ENCODE measurements around the gene ADGRL2. TPM values are rescaled to one million over a fixed set of nuclear protein-coding genes. Genes with fewer than 3 reads are reported as not detected.

Gene ADGRL2
- polyA plus RNA-seq, 1 of the 3 experiments (the other 2 are of a cell fraction) = 40.3 TPM

GRCh38 chr1:81823082-81823481, 22.3 kb downstream of the ADGRL2 start:
- POLR2A ChIA-PET = no interaction called here
- Histone ChIP-seq H3K9me2 (no peaks in the 10 kb centered on the region), H3K79me2 (ENCODE audit: insufficient read depth) (peaks cover 94% of the 10 kb centered on the region), H3K36me3 (replicated peaks in 1 of 2; ENCODE audit: control insufficient read depth in 1 of 2, insufficient read depth in 2 of 2, low read length in 1 of 2) (peaks cover 0 to 10% of the 10 kb centered on the region in 2 experiments), H3K4me1 (ENCODE audit: control insufficient read depth in 1 of 2, insufficient read depth in 2 of 2, low read depth in 1 of 2, low read length in 1 of 2) (peaks cover 0 to 2% of the 10 kb centered on the region in 2 experiments; a peak in 2 of 4 replicates), H3K4me2 (no peak overlapping the region), H3K4me3 (ENCODE audit: low read depth in 2 of 2, low read length in 1 of 2) (no peak overlapping the region), H3K9ac (no peak overlapping the region), H3K27ac (ENCODE audit: low read depth in 2 of 2, low read length in 1 of 2) (no peak overlapping the region), H3F3A (replicated peaks; ENCODE audit: insufficient read depth) (peaks cover 4% of the 10 kb centered on the region), H3K27me3 (ENCODE audit: insufficient read depth) (no peaks in the 10 kb centered on the region), H3K9me3 (no peaks in the 10 kb centered on the region), H4K20me1 (ENCODE audit: insufficient read depth) (peaks cover 10% of the 10 kb centered on the region; the same call in 1 of the 2 replicates), H2AFZ (ENCODE audit: low read depth) (no peak overlapping the region)
- no peak for DNase-seq
- CTCF ChIA-PET = interaction anchor here (0.7 kb wide), 1 partner anchor 9 kb away, joined by 3 read pairs; no protein-coding TSS in a partner anchor
- 93% methylated on average over 4 of the region's 4 CpGs for WGBS (ENCODE audit: low lambda C conversion rate)
- TF ChIP-seq USF2 (IDR thresholded peaks at IDR 0.05; ENCODE audit: borderline replicate concordance, low read depth, low read length) (no peak), ELF1 (IDR thresholded peaks at IDR 0.05) (no peak), FOXJ3 (CRISPR knock-in tag; IDR thresholded peaks at IDR 0.05) (no peak), FOXM1 (IDR thresholded peaks at IDR 0.05; ENCODE audit: low read depth) (no peak), NFIC (IDR thresholded peaks at IDR 0.05; ENCODE audit: borderline replicate concordance) (no peak), RAD21 (IDR thresholded peaks at IDR 0.05; ENCODE audit: low read length) (no peak), TEAD4 (IDR thresholded peaks at IDR 0.05; ENCODE audit: borderline replicate concordance, insufficient read depth) (no peak), USF1 (IDR thresholded peaks at IDR 0.05; ENCODE audit: borderline replicate concordance, low read depth) (no peak), GABPA (IDR thresholded peaks at IDR 0.05; ENCODE audit: low read depth) (no peak), RFX5 (IDR thresholded peaks at IDR 0.05; ENCODE audit: low read length) (no peak), MAX (IDR thresholded peaks at IDR 0.05; ENCODE audit: low read depth) (no peak), TAF1 (IDR thresholded peaks at IDR 0.05; ENCODE audit: borderline replicate concordance, low read depth, low read length) (no peak)

GRCh38 chr1:81824759-81825158, 24.0 kb downstream of the ADGRL2 start:
- H3K4me1 ChIP-seq (ENCODE audit: control insufficient read depth in 1 of 2, insufficient read depth in 2 of 2, low read depth in 1 of 2, low read length in 1 of 2) = peaks cover 0 to 2% of the 10 kb centered on the region in 2 experiments; a peak in 2 of 4 replicates
- no peaks in the 10 kb centered on the region for H3K9me3 ChIP-seq
- H3K27ac ChIP-seq (ENCODE audit: low read depth in 2 of 2, low read length in 1 of 2) = no peak overlapping the region
- H3K4me3 ChIP-seq (ENCODE audit: low read depth in 2 of 2, low read length in 1 of 2) = no peak overlapping the region
- peaks cover 6% of the 10 kb centered on the region for H3F3A ChIP-seq (replicated peaks; ENCODE audit: insufficient read depth)
- no peak overlapping the region for H3K9ac ChIP-seq
- ChIA-PET CTCF (no interaction called here), POLR2A (no interaction called here)
- 70% methylated on average over 4 of the region's 4 CpGs for WGBS (ENCODE audit: low lambda C conversion rate)
- H3K27me3 ChIP-seq (ENCODE audit: insufficient read depth) = no peaks in the 10 kb centered on the region
- H2AFZ ChIP-seq (ENCODE audit: low read depth) = no peak overlapping the region
- no peaks in the 10 kb centered on the region for H3K9me2 ChIP-seq
- DNase-seq = no peak
- peaks cover 92% of the 10 kb centered on the region for H3K79me2 ChIP-seq (ENCODE audit: insufficient read depth)
- peaks cover 13% of the 10 kb centered on the region; the same call in 1 of the 2 replicates for H4K20me1 ChIP-seq (ENCODE audit: insufficient read depth)
- peaks cover 0 to 11% of the 10 kb centered on the region in 2 experiments for H3K36me3 ChIP-seq (replicated peaks in 1 of 2; ENCODE audit: control insufficient read depth in 1 of 2, insufficient read depth in 2 of 2, low read length in 1 of 2)
- H3K4me2 ChIP-seq = no peak overlapping the region
- TF ChIP-seq EZH2phosphoT487 (IDR thresholded peaks at IDR 0.05; ENCODE audit: borderline replicate concordance, low read depth) (no peak), RXRA (IDR thresholded peaks at IDR 0.05; ENCODE audit: borderline replicate concordance, low read depth) (no peak), MEF2A (IDR thresholded peaks at IDR 0.05; ENCODE audit: borderline replicate concordance, low read depth) (no peak), TEAD4 (IDR thresholded peaks at IDR 0.05; ENCODE audit: borderline replicate concordance, insufficient read depth) (no peak), SIN3A (IDR thresholded peaks at IDR 0.05; ENCODE audit: borderline replicate concordance, low read depth, low read length) (no peak), ELF1 (IDR thresholded peaks at IDR 0.05) (no peak), RCOR1 (IDR thresholded peaks at IDR 0.05; ENCODE audit: low read length) (no peak), FOSL2 (IDR thresholded peaks at IDR 0.05; ENCODE audit: borderline replicate concordance, low read depth) (no peak), RAD21 (IDR thresholded peaks at IDR 0.05; ENCODE audit: low read length) (no peak), CTCF (IDR thresholded peaks at IDR 0.05) (no peak), NRF1 (IDR thresholded peaks at IDR 0.05; ENCODE audit: low read depth, low read length) (no peak), RFX5 (IDR thresholded peaks at IDR 0.05; ENCODE audit: low read length) (no peak), NFIC (IDR thresholded peaks at IDR 0.05; ENCODE audit: borderline replicate concordance) (no peak), GATA2 (CRISPR knock-in tag; IDR thresholded peaks at IDR 0.05) (no peak), PBX3 (IDR thresholded peaks at IDR 0.05) (no peak), JUND (IDR thresholded peaks at IDR 0.05) (no peak), GABPA (IDR thresholded peaks at IDR 0.05; ENCODE audit: low read depth) (no peak)

Measured in SK-N-SH (cell line).